NCI-H524 treated with DMSO at 0.1 percent for 48 hours (cell line): ENCODE measurements around the gene CFAP73.
"Not testable (repeated sequence)": the region's sequence is repeated elsewhere in the genome, so short reads cannot be mapped to it uniquely, and the experiment has no call there.

Experiments used
- DNase-seq: peaks from one replicate; lab custom pipeline; 2025; lab: John Stamatoyannopoulos, UW

Gene CFAP73

GRCh38 chr12:113191227-113191626 is 41.7 kb downstream of the CFAP73 start:
- no peak for DNase-seq

DNA sequence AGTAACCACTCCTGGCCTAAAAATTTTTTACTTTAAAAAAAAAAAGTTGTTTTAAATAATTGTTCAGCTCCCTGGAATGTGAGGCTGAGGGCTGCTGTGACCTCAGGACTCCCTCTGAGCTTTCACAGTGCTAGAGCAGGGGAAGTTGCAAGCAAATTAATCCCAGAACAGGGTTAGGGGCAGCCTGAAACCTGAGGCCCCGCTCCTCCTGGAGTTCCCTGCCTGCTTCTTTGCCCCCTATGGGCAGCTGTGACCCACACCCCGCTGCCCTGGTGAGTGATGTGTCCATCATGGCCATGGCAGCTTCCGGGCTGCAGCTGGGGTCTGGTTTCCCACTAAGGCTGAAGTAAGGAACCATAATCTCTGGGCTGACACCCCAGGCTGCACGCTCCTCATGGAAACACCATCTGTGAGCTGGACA is 45.5 kb downstream of the CFAP73 start:
- DNase-seq = no peak

DNA sequence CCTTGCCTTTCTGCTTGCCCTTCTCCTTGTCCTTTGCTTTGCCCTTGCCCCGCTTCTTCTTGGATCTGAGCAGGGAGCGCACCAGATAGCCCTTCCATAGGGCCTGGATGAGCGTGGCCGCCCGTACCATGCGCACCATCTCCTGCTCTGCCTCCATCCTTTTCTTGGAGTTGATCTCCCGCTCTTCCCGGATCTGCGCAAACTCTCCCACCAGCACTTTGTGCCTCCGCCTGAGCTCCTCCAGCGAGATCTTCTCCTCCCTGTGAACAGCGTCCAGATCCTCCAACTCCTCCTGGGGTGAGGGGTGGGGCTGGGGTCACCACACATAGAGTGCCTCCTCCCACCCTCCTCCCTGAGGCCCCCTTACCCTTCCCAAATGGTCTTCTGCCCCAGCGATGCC is 46.1 kb downstream of the CFAP73 start:
- no peak for DNase-seq

DNA sequence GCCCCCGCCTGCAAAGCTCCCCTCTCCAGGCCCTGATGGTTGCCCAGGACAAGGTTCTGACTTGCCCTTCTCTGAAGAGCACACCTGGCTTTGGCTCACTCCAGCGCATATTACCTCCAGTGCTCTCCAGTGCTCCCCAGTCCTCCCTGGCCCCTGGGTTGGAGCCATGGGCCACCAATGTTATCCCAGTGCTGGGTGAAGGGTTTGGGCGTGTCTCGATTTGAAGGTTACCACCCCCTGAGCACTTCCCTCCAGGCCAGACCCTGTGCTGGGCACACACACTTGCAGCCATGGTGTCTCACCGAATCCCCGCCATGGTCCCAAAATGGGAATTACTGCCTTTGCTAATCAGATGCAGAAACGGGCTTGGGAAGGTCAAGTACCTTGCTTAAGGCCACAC is 47.1 kb downstream of the CFAP73 start:
- no peak for DNase-seq

- peak; percentile 11 for DNase-seq
Measured at GRCh38 chr12:113196990-113197389, 47.5 kb downstream of the CFAP73 start.

DNA sequence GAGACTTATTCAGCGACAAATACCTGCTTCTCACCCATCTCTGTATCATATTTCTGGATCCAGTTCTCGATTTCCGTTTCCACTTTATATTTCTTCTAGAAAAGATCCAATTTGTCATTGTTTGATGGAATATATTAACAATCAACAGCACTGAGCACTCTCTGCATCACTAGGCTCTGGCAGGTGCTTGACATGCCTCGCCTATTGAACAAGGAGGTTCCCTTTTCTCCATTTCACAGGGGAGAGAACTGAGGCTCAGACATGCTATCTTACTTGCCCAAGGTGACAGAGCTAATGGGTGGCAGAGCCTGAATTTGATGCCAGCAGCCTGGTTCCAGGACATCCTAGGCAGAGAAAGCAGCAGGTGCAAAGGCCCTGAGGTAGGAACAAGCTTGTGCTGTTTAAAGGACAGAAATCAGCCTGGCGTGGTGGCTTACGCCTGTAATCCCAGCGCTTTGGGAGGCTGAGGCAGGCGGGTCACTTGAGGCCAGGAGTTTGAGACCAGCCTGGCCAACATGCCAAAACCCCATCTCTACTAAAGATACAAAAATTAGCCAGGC is 48.1 kb downstream of the CFAP73 start:
- no peak for DNase-seq

GRCh38 chr12:113198296-113198695 is 48.8 kb downstream of the CFAP73 start:
- DNase-seq = no peak

- DNase-seq = no peak
Measured at GRCh38 chr12:113200021-113200797, 50.7 kb downstream of the CFAP73 start.

DNA sequence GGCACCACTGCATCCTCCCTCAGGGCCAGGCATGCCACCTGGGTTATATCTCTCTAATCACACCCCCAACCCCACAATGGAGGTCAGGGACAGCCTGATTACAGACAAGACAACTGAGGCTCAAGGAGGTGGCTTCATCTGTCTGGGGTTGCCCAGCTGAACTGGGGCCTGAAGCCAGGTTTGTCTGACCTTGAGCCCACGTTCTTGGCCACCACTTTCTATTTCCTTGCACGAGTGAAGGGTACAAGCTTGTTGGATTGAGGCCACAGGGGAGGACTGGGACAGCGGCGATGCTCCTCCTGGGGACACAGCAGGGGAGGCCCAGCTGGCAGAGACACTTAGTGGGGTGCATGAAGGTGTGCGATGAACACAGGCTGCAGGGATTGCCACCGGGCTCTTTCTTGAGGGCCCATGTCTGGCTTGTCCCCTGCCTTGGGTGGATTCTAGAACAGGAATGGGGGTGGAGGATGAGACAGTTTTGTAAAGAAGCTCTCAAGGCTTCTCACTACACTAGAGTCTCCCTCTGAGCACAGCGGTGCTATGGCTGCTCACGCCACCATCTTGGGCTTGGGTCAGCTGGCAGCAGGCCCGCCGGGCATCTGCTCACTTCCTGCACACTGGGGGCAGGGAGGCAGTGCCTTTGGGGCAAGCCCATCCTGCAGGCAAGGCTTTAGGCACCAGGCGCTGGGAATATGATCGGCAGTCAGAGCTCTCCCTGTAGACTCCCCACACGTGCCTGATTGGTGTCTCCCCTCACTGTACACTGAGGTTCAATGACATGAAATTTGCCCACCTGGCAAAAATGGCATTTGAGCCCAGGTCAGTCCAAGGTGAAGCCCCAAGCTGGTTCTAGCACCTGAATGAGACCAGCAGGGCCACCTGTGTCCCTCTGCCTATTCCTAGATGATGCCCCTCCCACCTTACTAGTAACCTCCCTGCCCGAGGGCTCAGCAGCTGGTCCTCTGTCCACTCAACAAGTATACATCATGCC is 52.0 kb downstream of the CFAP73 start:
- no peak for DNase-seq

DNA sequence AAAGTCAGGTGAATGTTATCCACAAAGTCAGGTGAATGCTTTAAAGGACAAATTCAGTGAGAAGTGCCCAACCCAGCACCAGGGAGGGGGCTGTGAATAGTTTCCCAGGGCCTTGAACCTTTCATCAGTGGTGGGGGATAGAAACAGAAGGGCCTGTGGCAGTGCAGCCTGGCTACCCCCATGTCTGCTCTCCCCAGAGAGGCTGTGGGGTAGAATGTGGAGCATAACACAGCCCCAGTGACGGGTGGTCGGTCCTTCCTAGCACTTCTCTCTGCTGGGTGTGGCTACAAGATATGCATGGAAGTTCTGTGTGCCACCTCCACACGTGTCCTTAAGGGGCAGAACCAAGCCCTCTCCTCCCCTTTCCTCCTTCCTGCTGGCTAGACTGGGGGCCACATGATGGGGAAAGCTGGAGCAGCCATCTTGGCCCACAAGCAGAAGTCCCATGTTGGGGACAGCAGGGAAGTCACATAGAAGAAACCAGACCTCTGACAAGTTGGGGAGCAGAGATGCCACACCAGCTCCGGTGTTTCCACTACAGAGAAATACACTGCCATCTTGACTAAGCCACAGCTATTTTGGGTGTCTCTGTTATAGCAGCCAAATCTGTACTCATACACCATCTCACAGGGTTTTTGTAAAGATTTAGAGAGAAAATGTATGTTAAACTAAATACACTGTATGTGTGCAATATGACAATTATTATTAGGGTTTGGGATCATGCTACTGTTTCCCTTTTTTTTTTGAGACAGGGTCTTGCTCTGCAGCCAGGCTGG is 53.0 kb downstream of the CFAP73 start:
- no peak for DNase-seq

GRCh38 chr12:113203852-113204760 is 54.6 kb downstream of the CFAP73 start:
- DNase-seq = no peak

- DNase-seq = no peak
Measured at GRCh38 chr12:113204804-113205203, 55.3 kb downstream of the CFAP73 start.

GRCh38 chr12:113206802-113207201 is 57.3 kb downstream of the CFAP73 start:
- DNase-seq = not testable (repeated sequence)

GRCh38 chr12:113207613-113208040 is 58.1 kb downstream of the CFAP73 start:
- DNase-seq = no peak

DNA sequence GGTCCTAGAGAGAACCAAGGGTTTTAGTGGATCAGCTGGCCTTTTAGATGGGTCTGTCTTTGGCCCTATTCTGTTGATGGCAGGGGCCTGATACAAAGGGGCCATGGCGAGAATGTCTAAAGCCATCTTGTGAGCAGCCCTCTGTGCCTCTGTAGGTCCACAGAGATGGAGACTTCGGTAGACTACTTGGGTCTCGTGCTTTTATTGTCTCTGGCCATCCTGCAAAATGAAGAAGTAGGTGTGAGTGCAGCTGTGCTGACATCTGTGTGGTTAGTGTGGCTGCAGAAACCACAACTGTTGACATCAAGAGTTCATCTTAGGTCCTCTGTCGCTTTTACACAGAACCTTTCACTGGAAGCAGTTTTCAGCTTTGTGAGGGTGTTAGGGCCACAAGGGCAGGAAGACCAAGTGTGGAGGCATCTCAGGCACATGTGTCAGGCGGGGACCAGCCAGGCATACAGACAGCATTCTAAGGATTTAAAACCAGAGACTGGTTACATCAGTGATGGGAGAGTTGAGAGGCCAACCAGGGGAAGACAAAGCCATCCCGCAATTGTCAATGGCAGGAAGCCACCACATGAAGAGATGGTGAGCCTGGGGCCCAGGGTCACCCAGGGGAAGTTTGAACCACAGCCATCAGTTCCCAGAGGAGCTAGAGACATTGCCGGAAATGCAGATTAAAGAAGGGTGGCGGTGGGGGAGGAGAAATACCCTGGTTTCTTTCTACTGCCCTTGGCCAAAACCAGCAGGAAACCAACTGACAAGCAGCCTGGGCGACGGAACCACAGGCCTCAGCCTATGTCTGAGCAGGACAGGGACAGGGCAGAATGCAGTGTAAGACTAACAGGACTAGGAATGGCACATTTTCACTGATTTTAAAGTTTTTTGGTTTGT is 58.8 kb downstream of the CFAP73 start:
- no peak for DNase-seq
